DMS53 treated with DMSO at 0.1 percent for 48 hours (cell line): ENCODE results near the gene EME2.

ENCODE experiments used
- DNase-seq: peaks from one replicate; lab custom pipeline; 2025; ENCODE audit not compliant: unreplicated experiment; lab: John Stamatoyannopoulos, UW

The EME2 gene

GRCh38 chr16:1766231-1766630 lies 6.4 kb upstream of the EME2 start:
- DNase-seq = no peak

GRCh38 chr16:1766701-1767100 lies 5.9 kb upstream of the EME2 start:
- DNase-seq = no peak

DNA sequence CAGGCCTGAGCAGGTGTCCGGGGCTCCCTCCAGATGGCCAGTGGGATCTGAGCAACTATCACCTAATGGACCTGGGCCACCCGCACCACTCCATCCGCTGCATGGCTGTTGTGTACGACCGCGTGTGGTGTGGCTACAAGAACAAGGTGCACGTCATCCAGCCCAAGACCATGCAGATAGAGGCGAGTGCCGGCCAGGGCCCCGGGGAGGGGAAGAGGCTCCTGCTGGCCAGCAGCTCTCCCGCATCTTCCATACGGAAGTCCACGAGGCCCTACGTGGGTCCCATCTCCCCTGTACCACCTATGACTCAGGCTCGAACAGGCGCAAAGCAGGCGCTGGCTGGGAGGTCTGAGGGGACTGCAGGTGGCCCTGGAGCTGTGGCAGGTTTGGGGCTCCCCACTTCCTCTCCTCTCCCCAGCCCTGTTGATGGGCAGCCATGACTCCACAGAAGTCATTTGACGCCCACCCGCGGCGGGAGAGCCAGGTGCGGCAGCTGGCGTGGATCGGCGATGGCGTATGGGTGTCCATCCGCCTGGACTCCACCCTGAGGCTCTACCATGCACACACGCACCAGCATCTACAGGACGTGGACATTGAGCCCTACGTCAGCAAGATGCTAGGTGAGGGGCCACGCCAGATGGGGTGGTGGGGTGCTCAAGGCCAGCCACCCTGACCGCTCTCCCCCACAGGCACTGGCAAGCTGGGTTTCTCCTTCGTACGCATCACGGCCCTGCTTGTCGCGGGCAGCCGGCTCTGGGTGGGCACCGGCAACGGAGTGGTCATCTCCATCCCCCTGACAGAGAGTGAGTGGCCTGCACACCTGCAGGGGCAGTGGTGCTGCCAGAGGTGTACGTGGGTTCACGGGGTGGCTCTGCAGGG lies 5.3 kb upstream of the EME2 start:
- DNase-seq = no peak

GRCh38 chr16:1768061-1768766 lies 4.4 kb upstream of the EME2 start:
- no peak for DNase-seq

- DNase-seq = no peak
Observed at GRCh38 chr16:1768767-1769401, 3.7 kb upstream of the EME2 start.

GRCh38 chr16:1769402-1770300 lies 3.0 kb upstream of the EME2 start:
- DNase-seq = no peak

DNA sequence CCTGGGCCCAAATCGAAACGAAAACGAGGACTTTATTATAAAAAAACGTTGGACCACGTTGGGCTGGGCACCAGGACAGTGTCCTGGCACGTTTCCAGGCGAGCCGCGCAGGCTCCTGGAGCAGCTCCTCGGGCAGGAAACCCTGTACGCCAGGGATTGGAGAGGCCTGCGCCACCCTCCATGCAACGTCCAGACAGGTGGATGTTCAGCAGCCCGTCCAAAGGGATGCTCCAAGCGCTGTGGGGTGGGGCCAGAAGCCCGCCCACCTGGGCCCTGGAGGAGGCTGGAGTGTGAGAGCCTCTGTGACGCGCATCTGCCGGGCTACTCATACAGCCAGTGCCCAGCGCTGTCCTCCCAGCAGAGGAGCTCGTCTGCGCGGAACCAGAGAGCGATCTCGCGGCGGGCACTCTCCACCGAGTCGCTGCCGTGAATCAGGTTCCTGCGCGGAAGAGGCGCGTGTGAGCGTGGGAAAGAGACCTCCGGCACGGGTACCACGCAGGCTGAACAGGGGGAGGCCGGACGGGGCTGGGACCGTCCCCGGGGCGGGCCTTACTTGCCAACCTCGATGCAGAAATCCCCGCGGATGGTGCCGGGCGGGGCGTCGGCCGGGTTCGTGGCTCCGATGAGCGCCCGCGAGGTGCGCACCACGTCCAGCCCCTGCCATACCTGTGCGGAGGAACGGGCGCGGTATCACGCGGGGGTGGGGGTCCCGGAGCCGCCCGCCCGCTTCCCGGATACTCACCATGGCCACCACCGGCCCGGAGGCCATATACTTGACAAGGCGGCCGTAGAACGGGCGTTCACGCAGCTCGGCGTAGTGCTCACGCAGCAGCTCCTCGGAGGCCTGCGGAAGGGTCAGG lies 2.1 kb upstream of the EME2 start:
- DNase-seq = peak; percentile 80

DNA sequence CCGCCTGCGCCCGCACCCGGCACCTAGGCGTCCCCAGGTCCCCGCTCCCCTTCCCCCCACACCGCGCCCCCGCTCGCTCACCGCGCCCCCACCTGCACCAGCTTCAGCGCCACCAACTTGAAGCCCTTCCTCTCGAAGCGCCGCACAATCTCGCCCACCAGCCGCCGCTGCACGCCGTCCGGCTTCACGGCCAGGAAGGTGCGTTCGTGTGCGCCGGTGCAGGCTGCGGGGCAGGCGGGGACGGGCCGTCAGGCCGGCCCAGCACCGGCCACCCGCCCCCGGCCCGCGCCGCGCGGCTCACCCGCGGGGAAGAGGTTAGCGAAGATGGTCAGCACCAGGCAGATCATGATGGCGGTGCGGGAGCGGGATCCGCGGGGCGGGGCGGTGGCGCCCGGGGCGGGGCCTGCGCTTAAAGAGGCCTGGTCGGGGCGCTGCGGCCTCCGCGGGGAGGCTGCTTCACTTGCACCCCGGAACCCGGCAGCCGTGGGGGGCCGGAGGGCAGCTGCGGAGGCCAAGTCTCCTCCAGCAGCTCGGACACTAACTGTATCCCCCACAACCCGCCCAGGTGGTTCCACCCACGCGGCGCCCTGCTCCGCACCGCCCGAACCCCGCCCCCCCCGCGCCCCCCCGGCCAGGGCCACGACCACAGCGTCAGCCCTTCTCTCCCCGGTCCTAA lies 1.3 kb upstream of the EME2 start, which contains the start of gene NME3:
TSS of gene NME3 (minus strand) at position 356 of the 676 bp plus-strand sequence. CDS start at position 347, 9 bp downstream.
- DNase-seq = peak; percentile 7

GRCh38 chr16:1771864-1772361 lies 697 bp upstream of the EME2 start:
- DNase-seq = no peak

- DNase-seq = peak; percentile 29
Observed at GRCh38 chr16:1772908-1773702, 495 bp downstream of the EME2 start, which contains the start of gene MRPS34. MRPS34 (minus strand) TSS chr16:1773134; CDS start chr16:1773119, 15 bp downstream.

DNA sequence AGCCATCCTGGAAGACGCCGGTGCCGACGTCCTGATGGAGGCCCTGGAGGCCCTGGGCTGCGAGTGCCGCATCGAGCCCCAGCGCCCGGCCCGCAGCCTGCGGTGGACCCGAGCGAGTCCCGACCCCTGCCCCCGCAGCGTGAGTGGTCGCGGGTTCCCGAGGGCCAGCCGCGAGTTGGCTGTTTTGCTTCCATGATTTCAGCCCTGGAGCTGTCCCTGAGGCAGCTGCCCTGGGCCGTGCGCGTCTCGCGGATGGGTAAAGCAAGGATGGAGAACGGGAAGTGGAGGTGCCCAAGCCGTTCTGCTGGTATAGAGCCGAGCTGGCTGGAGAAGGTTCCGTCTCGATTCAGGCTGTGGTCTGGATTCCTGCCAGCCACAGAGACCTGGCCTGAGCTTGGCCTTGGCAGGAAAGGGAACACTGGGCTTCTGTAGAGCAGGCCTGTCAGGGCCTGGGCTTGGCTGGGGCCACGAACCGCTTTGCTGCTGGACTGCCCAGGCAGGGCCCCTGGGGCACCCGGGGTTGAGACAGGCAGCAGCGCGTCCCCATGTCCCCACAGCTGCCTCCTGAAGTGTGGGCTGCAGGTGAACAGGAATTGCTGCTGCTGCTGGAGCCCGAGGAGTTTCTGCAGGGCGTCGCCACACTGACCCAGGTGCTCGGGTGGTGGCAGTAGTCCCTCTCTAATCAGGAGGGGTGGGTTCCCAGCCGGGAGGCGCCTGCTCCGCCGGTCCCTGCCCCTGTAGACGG lies 1.3 kb downstream of the EME2 start:
- DNase-seq = no peak

DNA sequence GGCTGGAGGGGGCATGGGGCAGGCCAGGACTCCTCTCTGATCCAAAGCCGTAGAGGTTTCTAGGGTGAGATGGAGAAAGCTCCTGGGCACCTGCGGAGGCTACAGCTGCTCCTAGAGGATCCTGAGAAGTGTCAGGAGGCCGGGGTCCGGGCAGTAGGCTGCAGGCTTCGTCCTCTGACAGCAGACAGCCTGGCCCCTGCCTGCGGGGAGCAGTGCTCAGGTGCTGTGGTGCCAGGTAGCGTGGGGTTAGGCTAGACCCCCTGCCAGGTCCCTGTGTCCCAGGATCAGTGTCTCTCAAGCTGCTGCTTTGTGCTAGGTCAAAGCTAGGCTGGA lies 1.8 kb downstream of the EME2 start:
- DNase-seq = no peak

- no peak for DNase-seq
Observed at GRCh38 chr16:1775006-1775845, 2.6 kb downstream of the EME2 start.

DNA sequence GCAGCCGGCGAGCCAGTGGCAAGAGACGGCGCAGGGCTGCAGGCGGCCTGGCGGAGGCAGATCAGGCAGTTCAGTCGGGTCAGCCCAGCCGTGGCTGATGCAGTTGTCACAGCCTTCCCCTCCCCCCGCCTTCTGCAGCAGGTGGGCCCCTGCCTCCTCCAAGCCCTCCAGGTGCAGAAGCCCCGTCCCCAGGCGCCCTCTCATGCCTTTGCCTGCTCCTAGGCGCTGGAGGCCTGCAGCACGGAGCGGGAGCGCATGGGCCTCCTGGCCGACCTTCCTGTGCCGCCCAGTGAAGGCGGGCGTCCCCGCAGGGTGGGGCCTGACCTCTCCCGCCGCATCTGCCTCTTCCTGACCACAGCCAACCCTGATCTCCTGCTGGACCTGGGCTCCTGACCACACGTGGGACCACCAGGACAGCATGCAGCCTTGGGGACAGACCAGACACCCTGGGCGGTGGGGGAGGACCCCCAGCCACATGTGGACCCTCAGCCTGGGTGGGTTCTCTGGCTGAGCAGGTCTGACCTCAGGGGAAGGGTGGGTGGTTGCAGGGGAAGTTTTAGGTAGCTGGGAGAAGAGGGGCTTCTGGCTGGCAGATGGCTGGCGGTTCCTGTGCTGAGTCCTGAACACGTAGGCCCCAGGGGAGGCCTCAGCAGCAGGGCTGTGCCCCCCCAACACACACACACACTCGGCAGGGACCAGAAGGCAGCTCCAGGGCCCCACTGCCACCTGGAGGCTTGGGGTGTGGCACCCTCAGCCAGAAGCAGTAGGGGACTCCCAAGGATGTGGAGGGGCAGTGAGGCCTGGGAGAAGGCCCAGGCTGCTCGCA lies 3.4 kb downstream of the EME2 start:
- no peak for DNase-seq

DNA sequence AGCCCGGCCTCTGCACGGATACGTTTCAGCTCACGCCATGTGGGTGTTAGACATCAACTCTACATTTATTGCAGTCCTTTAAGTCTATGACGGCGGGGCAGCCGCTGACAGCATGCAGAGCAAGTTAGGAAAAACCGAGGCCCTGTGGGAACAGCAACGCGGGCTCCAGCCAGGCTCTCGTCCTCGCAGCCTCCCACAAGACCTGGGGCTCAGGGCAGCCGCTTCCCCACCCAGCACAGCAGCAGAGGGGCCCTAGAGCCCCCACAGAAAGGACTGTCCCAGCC lies 4.0 kb downstream of the EME2 start:
- no peak for DNase-seq

GRCh38 chr16:1776991-1777374 lies 4.4 kb downstream of the EME2 start:
- no peak for DNase-seq
